Endometrial microvascular endothelial cells (primary cell): ENCODE data around the gene FGGY. TPM values are rescaled to one million over a fixed set of nuclear protein-coding genes. Genes with fewer than 3 reads are reported as not detected.

ENCODE experiments used
- in situ Hi-C: cut with HindIII; loops from 2 replicates; pipeline ENCODE4 v1.10.0; 2017; ENCODE audit warnings: low sequenced_read_pairs, low pct_unique_long_range_greater_than_20kb; ENCODE audit errors: inconsistent ontology term
- total RNA-seq: library from RNA; depleted of rRNA; stranded (reverse); fragments of >200 nt; gene quantifications from one replicate; pipeline ENCODE4 v1.2.3, GENCODE V29; 2015; ENCODE audit errors: inconsistent ontology term

FGGY gene
- total RNA-seq, 1 donor from 2014 or later, result 2.5 TPM

DNA sequence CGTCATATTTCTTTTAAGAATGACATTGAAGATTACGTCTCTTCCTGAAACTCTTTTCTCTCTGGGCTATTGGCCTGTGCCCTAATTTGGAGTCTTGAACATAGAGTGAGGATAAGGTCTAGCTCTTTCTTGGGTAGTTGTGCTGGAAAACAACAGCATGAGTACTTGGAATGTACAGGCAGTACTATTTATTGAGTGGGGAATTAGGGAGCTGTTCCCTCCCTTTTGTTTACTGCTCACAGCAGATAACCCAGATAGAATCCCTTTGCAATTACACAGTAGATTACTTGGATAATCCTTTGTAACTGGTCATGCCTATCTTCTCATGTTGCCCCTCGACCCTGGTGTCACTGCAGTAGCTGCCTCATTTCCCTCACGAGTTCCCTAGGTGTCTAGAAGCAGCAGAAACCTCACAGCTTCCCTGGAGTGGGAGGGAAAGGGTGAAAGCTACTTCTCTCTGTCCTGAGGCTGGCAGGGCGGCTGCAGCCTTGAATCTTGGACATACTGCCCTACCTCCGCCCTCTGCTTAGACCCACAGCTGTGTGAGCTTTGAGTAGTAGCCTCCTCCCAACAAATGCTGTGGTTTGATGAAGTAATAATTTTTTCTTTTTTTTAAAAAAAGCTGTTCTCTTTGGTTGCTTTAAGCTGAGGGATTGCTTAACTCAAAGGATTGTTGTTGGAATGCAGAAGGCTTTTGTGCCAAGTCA lies 70.6 kb downstream of the FGGY start:
- in situ Hi-C loops, result no loop called here

DNA sequence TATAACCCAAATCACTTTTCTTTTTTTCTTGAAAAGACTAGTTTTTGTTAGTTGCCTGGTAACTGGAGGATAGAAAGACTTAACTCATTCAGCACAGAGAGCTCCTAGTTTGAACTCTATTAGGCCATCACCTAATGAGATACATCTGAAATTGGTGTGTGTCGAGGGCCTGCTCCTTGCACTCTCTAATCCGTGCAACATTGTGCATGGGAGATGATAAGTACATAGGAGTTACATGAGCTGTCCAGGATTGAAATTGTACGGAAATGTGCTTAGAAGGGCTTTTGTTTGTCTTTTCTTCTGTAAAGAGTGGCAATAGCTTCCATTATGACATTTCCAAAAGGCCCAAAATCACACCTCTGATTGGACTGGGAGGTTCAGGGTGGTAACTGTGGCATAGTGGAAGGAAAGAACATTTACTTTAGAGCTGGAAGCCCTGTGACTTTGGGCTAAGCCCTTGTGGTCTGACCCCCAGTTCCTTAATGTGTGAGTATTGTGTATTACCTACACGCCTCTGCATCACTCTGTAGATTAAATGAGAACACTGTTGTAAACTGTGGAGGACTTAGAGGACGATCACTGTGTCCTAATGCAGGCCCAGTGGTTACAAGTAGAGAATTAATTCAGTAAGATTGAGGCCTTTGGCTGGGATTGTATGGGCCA lies 71.2 kb downstream of the FGGY start:
- in situ Hi-C loops, result no loop called here

DNA sequence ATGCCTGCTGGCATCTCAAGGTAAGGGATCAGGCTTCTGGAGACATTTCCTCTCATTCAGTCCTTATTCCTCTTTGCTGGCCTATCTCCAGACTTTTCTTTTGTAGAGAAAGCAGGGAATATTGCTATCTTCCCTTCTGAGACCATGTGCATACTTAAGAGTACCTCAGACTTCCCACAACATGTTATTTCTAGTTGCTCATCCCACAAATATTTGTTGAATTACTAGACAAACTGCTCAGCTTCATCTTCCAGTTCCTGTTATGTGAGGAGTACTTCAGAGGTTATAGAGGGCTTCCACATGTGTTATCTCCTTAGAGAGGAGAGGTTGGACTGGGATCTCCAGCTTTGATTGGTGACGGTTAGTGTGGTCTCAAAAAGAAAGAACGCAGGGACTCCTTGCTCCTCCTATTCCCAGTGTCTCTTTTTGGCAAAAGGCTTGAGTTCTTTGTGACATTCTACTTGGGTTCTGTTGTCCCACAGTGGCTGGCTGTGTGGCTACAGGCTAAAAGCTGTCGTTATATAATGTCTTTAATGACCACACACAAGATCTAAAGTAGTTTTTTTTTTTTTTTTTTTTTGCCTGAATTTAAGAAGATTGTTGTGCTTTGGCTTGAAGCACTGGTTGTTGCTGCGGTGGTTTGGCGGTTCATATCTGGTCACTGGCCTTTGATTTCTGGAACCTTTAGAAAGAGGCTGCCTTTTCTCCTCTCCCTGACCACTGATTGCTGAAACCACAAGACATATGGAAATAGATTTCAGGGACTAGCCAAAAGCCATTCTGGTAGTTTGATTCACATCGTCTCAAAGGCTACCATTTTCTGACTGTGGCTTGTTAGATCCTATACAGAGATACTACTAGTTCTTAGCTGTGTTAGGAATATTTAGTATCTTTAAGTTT lies 78.7 kb downstream of the FGGY start:
- in situ Hi-C loops, result no loop called here

DNA sequence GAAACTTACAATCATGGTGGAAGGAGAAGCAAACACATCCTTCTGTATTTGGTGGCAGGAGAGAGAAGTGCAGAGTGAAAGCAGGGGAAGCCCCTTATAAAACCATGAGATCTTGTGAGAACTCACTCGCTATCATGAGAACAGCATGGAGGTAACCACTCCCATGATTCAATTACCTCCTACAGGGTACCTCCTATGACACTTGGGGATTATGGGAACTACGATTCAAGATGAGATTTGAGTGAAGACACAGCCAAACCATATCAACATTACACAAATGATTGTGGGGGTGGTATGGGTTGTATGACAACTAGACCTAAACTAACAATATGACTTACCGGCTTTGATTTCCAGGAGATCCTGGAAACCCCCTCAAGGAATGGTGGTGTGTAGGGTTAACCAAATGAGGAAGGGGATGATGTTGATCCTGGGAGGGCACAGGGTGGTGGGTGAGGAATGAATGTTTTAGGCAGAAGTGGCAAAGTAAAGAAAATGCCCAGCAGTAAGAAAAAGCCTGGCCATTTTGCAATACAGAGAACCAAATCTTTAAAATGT lies 80.5 kb downstream of the FGGY start:
- in situ Hi-C loops, result no loop called here

DNA sequence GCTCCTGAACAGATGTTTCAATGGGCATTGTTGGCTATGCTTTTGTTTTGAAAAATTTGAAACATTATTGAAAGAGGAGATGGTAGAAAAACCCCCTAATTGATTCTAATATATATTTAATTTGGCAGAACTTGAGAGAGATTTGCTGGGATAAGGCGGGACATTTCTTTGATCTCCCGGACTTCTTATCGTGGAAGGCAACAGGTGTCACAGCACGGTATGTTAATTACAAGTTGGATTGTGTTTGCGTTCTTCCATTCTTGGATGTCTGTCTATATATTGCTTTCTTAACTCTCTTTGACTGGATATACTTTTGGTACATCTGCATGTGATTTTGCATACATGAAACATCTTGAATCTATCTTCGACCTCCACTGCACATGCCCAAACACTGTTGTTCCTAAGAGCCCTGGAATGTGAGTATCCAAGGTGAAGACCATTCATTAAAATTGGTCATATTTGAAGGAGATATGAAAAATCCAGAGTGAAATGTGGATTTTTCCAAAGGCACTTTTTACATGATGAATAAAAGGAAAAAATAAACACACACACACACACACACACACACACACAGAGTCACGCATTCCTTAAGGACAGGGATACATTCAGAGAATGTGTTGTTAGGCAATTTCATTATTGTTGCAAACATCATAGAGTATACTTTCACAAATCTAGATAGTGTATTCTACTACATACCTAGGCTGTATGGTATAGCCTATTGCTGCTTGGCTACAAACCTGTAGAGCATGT lies 81.9 kb downstream of the FGGY start:
- in situ Hi-C loops, result no loop called here

DNA sequence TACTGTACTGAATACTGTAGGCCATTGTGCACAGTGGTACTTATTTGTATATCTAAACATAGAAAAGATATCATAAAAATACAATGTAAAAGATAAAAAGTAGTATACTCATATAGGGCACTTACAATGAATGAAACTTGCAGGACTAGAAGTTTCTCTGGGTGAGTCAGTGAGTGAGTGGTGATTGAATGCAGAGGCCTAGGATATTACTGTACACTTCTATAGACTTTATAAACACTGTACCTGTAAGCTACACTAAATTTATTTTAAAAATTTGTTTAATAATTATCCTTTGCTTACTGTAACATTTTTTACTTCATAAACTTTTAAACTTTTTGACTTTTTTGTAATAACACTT lies 82.5 kb downstream of the FGGY start:
- in situ Hi-C loops, result no loop called here

DNA sequence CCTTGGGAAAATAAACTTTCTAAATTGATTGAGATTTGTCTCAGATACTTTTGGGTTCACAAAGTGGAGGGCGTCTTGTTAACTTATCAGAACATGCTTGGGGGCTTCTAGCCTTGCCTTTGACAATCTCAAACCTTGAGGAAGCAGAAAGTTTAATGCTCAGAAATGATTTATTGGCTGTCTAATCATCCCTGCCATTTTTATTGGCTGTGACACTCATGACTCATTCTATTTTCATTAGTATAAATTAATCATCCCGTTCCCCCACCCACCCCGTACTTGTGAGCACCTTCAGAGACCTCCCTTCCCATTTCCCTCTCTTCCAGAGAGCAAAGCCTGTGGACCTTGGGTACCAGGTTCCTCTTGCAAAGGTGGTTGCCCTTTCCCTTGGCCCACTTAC lies 87.1 kb downstream of the FGGY start:
- in situ Hi-C loops, result no loop called here

DNA sequence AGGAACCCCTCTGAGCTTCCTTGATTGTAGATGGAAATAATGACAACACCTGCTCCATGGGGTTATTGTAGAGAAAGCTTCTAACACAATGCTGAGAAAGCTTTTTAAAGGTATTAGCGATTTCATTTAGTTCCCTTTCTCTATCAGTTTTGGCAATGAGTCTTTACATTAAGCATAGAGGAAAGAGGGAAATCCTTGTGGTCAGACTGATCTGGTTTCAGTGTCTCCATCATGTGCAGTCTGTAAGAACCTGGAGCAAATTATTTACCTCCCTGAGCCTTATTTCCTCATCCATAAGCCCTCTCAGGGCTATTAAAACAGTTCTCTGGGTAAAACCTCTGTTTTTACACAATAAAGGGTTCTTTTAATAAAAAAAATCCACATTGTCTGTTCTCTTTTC lies 87.5 kb downstream of the FGGY start:
- in situ Hi-C loops, result no loop called here

DNA sequence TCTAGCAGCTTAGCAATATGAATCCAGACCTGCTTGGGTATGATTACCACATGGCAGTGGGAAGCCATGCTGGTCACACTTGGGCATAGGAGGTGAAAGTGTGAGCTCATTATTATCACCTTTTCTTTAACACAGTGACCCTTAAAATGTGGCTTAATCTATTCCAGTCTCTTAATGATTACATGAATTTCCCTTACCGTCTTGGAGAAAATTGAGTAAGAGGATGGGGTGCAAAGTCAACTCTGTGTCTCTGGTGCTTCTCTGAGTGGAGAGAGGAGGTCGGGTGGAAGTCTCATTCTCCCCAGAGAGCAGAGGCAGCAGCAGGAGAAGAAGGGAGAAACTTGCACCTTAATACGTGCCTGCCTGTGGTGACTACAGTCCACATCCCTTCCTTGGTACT lies 91.3 kb downstream of the FGGY start:
- in situ Hi-C loops, result no loop called here

DNA sequence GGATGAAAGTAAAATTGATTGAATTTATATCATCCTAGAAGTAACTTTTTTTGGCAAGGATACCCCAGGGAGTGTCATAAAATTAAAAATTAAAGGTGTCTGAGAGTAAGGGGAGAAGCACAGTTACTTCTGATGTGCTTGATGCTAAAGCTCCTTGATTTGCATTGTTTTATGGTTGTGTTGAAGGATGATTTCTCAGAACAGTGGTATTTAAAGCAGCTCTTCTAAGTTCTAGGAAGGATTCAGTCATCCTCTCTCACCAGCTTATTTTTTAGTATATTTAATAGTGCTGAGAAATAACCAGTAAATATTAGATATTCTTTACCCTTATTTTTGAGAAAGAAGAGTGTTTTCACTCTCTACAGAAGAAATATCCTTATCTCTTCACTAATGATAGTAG lies 93.0 kb downstream of the FGGY start:
- in situ Hi-C loops, result no loop called here

DNA sequence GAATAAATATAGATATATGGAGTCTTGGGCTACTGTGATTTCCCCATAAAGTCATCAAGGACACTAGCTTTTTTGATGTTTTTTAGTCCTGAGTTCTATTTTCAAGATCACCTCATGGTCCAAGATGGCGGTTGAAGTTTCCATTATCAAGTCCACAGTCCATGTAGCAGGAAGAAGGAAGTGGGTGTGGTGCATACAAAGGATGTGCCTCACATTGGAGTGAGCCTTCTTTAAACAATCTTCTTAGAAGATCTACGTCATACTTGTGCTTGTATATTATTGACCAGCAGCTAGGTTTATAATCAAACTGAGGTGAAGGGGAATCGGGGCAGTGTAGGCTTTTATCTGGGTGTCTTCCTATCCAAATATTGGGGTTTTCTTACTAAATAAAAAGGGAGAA lies 93.4 kb downstream of the FGGY start:
- in situ Hi-C loops, result no loop called here

DNA sequence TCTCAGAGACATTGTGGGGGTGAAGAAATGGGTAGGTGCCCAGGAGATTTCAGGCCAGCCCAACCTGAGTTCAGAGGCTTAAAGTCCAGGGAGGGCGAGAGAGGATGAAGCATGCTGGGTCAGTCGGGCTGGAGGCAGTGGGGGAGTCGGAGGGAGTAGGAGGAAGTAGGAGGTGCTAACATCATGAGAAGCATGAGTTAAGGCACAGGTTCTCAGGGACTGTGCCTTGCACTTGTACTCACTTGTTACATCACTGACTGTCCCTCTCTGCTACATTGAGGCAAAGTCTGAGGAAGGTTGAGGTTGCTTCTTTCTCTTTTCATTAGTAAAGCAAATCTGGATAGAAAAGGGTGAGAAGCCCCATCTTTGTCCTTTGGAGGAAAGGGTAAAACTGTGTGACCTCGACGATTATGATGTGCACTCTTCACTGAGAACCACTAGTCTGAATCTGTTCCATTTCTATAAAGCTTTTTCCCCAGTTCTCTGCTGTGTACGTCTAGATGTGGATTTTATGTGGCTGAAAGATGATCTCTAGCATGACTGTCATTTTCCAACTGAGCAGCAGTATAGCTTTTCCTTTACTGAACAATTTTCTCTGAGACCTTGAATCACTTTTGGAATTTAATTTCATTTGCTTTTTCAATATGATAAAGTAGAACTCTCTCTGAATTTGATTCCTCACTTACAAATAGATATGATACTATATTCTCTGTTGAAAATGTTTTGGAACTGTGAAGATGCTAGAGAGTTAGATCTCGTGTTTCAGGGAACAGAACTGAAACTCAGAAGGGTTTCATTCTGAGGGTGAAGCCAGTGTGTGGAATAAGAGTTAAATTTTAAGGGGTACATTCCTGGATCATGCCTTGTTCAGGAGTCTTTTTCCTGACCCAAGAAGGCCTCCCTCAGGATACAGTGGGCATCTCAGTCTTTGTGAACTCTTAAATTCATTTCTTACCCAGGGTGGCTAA lies 94.6 kb downstream of the FGGY start:
- in situ Hi-C loops, result no loop called here

DNA sequence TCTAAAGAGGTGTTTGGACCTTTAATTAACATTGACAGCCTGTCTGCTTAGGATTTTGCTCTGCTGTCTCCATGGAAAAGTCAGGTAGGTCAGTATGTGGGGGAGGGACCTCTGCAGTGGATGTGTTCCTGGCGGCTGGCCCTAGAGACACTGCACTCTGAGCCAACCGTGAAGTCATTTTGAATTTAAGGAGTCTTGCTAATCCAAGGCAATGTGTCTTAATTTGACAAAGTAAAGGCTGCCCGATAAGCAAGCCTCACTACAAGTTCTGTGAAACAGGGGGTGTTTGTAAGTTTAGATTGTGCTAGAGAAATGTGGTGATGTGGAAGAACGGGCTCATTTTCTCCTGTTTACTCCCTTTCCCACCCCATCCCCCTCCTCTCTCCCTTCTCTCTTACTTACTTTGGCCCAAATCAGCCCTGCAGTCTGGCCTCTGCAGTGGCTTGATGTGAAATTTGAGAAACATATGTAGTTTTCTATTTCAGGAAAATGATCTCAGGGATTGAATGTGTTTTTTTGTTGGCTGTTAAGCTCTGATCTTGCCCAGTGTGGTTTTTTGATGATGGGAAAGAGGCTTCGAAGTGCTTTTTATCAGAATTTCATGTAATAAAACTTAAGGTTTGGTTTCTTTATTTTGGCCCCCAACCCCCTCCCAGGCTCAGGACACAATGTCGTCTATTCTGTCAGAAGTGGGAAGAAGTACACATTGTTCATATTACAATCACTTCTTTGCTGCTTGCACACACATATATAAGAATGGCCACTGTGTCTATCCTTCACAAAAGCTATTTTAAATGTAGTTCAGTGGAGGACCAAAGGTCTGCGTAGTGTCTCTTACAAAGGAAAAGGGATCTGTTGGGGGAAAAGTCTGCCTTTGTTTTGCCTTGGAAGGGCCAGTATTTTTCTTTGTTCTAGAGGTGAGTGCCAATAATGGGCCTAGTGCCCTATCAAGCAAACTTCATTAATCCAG lies 96.6 kb downstream of the FGGY start:
- in situ Hi-C loops, result no loop called here

DNA sequence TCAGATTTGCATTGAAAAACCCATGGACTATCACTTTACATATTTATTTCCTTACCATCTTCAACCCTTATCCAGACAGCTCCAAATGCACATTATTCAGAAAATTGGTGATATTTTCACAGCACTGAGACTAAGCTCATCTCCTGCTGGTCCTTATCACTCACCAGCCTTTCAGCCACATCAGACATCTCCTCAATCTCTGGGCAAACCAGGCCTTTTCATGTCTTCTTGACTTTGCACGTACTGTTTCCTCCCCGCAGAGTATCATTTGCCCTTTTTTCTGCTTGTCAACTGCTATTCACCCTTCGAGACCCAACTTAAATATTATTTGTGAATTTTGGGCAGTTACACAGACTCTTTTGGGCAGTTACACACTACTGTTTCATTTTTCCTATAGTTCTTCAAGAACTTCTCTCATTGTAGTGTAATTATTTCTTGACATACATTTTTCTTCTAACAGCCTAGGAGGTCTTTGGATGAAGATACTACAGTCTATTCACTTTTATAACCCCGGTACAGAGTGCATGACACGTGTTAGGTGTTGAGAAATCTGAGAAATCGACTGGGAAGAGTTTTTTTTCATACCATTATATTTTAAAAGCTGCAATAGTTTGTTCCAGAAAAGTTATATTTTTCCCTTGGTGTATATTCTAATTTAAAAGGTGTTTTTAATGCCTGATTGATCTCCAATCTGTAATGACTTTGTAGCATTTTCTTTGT lies 98.0 kb downstream of the FGGY start:
- in situ Hi-C loops, result no loop called here

DNA sequence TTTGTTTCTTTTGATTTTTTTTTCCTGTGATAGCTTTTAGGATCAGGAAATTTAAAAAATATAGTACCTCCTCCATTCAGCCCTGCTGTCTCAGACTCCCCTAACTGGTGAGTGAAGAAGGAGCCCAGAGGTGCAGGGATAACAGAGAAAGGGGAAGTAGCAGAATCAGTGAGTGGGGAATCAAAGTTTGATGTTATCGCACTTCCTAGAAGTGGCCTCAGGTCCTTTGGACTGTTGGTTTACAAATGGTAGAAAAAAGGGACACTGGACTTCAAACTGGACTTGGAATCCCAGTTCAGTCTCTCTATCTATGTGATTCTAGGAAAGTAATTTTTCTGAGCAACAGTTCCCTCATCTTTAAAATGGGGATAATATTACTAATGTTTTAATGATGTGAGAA lies 99.5 kb downstream of the FGGY start:
- in situ Hi-C loops, result no loop called here

DNA sequence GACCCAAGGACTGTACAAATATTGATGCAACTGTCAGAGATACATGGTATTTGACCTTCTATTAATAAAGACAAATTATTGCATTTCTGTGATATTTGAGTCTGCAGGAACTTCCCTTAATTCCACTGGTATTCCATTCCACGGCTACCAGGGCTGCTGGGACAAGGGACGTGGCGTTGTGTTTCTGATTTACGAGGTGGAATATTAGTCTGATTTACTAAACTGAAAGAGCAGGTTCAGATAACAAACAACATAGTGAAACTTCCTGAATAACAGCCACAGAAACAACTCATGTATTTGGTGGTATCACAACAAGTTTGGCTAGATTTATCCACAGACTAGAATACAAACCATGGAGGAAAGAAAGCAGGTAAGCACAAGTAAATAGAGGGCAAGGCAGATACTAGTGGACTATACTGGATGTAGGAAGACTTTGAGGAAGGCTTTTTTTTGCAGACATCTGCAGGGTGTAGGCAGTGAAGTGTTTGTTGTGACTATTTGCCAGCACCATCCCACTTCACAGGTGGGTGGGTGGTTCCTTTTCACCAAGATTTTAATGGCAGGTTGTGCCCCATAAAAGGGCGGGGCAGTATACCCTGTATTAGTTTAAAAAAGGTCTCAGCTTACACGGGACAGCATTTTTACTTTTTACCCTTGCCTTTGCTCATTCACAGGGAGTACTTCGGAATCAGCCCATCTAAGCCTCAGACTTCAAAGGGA lies 100.4 kb downstream of the FGGY start:
- in situ Hi-C loops, result no loop called here
